Liver (tissue), 3 donors: ENCODE measurements around the gene DCLRE1A.

ENCODE experiments used
- SP1 ChIP-seq: IDR thresholded peaks from 2 replicates; pipeline ENCODE4 v1.6.1; 2018; ENCODE audit warnings: antibody characterized with exemption, mild to moderate bottlenecking
- TF ChIP-seq, protein P1 (sequence below): fragments of 150-350 bp; IDR thresholded peaks from 2 replicates; pipeline ENCODE4 v1.5.1; 2017; ENCODE audit warnings: improper control_type of control experiment, low read depth, low read length; ENCODE audit not compliant: missing input control
- TF ChIP-seq, protein P2 (sequence below): IDR thresholded peaks from 2 replicates; pipeline ENCODE4 v1.6.1; 2016; ENCODE audit warnings: antibody characterized with exemption, mild to moderate bottlenecking
- donor health status: healthy.
- donor health status: healthy.

DNA sequence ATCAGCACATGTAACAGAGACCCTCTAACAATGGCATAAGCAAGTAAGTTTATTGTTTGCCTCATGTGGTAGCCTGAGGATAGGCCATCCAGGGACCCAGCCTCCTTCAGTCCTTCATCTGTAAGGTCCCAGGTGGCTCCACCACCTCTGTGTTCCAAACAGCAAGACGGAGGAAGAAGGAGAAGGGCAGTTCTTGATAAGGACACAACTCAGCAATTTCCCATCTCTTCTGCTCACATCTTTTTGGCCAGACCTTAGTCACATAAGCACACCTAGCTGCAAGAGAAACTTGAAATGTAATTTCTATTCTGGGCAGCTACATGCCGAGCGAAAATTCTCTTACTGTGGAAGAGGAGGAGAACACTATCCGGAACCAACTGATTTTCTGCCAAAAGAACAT, 33.9 kb downstream of the DCLRE1A start:
- TF ChIP-seq, protein P1, sequence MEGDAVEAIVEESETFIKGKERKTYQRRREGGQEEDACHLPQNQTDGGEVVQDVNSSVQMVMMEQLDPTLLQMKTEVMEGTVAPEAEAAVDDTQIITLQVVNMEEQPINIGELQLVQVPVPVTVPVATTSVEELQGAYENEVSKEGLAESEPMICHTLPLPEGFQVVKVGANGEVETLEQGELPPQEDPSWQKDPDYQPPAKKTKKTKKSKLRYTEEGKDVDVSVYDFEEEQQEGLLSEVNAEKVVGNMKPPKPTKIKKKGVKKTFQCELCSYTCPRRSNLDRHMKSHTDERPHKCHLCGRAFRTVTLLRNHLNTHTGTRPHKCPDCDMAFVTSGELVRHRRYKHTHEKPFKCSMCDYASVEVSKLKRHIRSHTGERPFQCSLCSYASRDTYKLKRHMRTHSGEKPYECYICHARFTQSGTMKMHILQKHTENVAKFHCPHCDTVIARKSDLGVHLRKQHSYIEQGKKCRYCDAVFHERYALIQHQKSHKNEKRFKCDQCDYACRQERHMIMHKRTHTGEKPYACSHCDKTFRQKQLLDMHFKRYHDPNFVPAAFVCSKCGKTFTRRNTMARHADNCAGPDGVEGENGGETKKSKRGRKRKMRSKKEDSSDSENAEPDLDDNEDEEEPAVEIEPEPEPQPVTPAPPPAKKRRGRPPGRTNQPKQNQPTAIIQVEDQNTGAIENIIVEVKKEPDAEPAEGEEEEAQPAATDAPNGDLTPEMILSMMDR = no peak
- TF ChIP-seq SP1 = no peak
- TF ChIP-seq, protein P2, sequence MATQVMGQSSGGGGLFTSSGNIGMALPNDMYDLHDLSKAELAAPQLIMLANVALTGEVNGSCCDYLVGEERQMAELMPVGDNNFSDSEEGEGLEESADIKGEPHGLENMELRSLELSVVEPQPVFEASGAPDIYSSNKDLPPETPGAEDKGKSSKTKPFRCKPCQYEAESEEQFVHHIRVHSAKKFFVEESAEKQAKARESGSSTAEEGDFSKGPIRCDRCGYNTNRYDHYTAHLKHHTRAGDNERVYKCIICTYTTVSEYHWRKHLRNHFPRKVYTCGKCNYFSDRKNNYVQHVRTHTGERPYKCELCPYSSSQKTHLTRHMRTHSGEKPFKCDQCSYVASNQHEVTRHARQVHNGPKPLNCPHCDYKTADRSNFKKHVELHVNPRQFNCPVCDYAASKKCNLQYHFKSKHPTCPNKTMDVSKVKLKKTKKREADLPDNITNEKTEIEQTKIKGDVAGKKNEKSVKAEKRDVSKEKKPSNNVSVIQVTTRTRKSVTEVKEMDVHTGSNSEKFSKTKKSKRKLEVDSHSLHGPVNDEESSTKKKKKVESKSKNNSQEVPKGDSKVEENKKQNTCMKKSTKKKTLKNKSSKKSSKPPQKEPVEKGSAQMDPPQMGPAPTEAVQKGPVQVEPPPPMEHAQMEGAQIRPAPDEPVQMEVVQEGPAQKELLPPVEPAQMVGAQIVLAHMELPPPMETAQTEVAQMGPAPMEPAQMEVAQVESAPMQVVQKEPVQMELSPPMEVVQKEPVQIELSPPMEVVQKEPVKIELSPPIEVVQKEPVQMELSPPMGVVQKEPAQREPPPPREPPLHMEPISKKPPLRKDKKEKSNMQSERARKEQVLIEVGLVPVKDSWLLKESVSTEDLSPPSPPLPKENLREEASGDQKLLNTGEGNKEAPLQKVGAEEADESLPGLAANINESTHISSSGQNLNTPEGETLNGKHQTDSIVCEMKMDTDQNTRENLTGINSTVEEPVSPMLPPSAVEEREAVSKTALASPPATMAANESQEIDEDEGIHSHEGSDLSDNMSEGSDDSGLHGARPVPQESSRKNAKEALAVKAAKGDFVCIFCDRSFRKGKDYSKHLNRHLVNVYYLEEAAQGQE = no peak
